GM19099 (cell line): ENCODE results near the gene PLPP4.

ENCODE experiments used
- POLR2A ChIP-seq: IDR thresholded peaks from 3 replicates; pipeline ENCODE4 v1.6.1; 2011; ENCODE audit warnings: low read depth; ENCODE audit not compliant: insufficient read length; ENCODE audit errors: extremely low read depth

PLPP4 gene

GRCh38 chr10:120473593-120473992 lies 16.6 kb downstream of the PLPP4 start:
- no peak for TF ChIP-seq POLR2A

GRCh38 chr10:120474956-120475355 lies 17.9 kb downstream of the PLPP4 start:
- TF ChIP-seq POLR2A: no peak

- no peak for TF ChIP-seq POLR2A
Measured at GRCh38 chr10:120475844-120476791, 19.1 kb downstream of the PLPP4 start.

GRCh38 chr10:120477021-120477742 lies 20.2 kb downstream of the PLPP4 start:
- TF ChIP-seq POLR2A: no peak

GRCh38 chr10:120477743-120478141 lies 20.7 kb downstream of the PLPP4 start:
- no peak for TF ChIP-seq POLR2A

GRCh38 chr10:120478386-120478785 lies 21.4 kb downstream of the PLPP4 start:
- no peak for TF ChIP-seq POLR2A

- no peak for TF ChIP-seq POLR2A
Measured at GRCh38 chr10:120479506-120479905, 22.5 kb downstream of the PLPP4 start.

- TF ChIP-seq POLR2A: no peak
Measured at GRCh38 chr10:120480065-120480600, 23.1 kb downstream of the PLPP4 start.

GRCh38 chr10:120480848-120481247 lies 23.8 kb downstream of the PLPP4 start:
- TF ChIP-seq POLR2A: no peak

GRCh38 chr10:120483006-120483405 lies 26.0 kb downstream of the PLPP4 start:
- no peak for TF ChIP-seq POLR2A

- no peak for TF ChIP-seq POLR2A
Measured at GRCh38 chr10:120483651-120484301, 26.7 kb downstream of the PLPP4 start.

GRCh38 chr10:120485946-120486345 lies 28.9 kb downstream of the PLPP4 start:
- no peak for TF ChIP-seq POLR2A

- no peak for TF ChIP-seq POLR2A
Measured at GRCh38 chr10:120486671-120487205, 29.7 kb downstream of the PLPP4 start.

- TF ChIP-seq POLR2A: no peak
Measured at GRCh38 chr10:120490288-120490687, 33.3 kb downstream of the PLPP4 start.

- TF ChIP-seq POLR2A: no peak
Measured at GRCh38 chr10:120492346-120492745, 35.3 kb downstream of the PLPP4 start.
